ENCODE data around the gene CTIF.

The CTIF gene

DNA sequence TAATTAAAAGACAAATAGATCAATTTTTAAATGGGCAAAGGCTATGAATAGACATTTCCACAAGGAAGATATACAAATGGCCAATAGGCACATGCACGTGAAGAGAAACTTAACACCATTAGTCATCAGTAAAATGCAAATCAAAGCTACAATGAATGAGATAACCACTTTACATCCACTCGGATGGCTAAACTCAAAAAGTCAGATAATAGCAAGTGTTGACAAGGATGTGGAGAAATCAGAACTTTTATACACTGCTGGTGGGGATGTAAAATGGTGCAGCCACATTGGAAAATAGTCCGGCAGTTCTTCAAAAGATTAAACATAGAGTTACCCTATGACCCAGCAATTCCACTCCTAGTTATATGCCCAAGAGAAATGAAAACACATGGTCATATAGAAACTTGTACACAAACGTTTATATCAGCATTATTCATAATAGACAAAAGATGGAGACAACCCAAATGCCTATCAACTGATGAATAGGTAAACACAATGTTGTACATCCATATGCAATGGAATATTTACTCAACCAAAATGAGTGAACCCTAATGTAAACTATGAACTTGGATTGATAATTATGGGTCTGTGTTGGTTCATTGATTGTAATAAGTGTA is 360.8 kb downstream of the CTIF start:
- H3K4me3 ChIP-seq (ENCODE audit: low read length): no peak overlapping the region
- DNase-seq (ENCODE audit: low read depth): no peak
- TF ChIP-seq CTCF (IDR thresholded peaks at IDR 0.05; ENCODE audit: insufficient read depth, low read depth, low read length, missing control alignments): no peak

- TF ChIP-seq CTCF (IDR thresholded peaks at IDR 0.05; ENCODE audit: insufficient read depth, low read depth, low read length, missing control alignments): no peak
- H3K4me3 ChIP-seq (ENCODE audit: low read length): no peak overlapping the region
- no peak for DNase-seq (ENCODE audit: low read depth)
Observed at GRCh38 chr18:48900469-48900868, 361.6 kb downstream of the CTIF start.

DNA sequence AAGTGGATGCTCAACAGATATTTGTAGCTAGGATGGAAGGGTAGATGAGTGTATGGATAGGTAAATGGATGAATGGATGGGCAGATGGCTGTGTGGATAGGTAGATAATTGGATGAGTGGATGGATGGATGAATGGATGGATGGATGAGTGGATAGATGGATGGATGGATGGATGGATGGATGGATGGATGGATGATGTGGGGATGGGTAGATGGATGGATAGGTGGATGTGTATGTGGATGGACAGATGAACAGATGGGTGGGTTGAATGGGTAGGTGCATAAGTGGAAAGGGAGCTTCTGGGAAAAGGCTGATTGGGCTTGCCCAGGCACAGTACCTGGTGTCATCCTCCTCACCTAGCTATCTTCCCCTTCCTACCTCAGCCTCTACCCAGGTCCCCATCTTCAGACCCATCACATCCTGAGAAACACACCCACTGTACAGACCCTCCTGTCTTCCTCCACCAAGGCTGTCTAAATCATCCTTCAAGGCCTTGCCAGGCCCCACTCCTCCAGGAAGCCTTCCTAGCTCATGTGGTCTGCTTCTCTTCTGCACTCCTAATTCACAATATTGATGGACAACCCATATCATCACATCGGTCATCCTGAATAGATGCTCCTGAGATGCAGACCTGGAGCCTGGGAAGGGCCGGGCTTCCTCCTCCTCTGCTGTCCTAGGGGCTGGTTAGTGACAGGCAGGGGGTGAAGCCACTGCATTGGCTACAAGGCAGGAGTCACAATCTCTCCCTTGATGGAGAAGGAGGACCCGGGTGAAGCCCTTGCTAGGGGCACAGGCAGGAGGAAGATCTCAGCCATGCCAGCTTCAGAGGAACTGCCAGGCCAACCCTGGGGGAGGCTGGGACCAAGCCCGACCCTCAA is 362.6 kb downstream of the CTIF start:
- H3K4me3 ChIP-seq (ENCODE audit: low read length): no peak overlapping the region
- no peak for TF ChIP-seq CTCF (IDR thresholded peaks at IDR 0.05; ENCODE audit: insufficient read depth, low read depth, low read length, missing control alignments)
- no peak for DNase-seq (ENCODE audit: low read depth)

DNA sequence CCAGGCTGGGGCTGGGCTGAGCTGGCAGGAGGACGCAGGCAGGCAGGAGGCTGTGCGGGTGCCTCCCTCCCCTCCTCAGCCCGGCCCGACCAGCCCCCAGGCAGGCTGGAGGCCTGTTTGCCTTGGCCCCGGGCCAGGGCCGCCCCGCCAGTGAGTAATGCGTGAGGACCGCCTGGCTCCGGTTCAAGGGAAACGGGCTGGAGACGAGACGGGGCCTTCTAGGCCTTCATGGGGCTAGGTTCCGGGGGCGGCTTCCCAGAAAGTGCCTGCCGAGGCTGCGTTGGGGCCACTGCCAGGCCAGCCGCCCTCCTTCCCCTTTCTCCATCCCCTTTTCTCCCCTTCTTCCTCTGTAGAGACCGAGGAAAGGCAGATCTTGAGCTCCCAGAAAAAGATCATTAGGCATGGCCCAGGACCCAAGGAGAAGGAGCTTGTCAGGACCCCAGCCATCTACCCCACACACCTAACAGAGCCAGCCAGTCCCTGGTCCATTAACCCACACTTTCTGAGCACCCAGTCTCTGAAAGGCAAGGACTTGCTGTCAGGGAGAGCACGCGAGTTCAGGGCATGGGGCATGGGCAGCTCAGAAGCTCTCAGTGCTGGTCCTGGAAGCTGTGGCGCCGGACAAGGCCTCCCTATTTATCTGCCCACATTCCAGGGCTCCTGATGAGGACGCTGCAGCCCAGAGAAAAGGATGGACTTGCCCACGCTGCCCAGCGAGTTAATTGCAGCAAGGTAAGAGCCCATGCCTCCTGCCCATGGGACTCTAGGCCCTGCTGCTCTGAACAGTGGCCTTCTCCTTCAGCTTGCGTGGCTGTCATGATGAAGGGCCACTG is 363.4 kb downstream of the CTIF start:
- DNase-seq (ENCODE audit: low read depth): peak; percentile 81
- no peak for TF ChIP-seq CTCF (IDR thresholded peaks at IDR 0.05; ENCODE audit: insufficient read depth, low read depth, low read length, missing control alignments)
- H3K4me3 ChIP-seq (ENCODE audit: low read length): no peak overlapping the region

- no peak overlapping the region for H3K4me3 ChIP-seq (ENCODE audit: low read length)
Observed at GRCh38 chr18:48902856-48903601, 364.2 kb downstream of the CTIF start.

More at GRCh38 chr18:48902856-48903601, 364.2 kb downstream of the CTIF start:
- TF ChIP-seq CTCF (IDR thresholded peaks at IDR 0.05; ENCODE audit: insufficient read depth, low read depth, low read length, missing control alignments): no peak
- no peak for DNase-seq (ENCODE audit: low read depth)
